Measurements from ENCODE around the gene MARCHF7.
A peak's percentile ranks its signal among the peaks of the same experiment; 100 is the strongest.
"Not testable (repeated sequence)": the region's sequence is repeated elsewhere in the genome, so short reads cannot be mapped to it uniquely, and the experiment has no call there.

Gene MARCHF7

DNA sequence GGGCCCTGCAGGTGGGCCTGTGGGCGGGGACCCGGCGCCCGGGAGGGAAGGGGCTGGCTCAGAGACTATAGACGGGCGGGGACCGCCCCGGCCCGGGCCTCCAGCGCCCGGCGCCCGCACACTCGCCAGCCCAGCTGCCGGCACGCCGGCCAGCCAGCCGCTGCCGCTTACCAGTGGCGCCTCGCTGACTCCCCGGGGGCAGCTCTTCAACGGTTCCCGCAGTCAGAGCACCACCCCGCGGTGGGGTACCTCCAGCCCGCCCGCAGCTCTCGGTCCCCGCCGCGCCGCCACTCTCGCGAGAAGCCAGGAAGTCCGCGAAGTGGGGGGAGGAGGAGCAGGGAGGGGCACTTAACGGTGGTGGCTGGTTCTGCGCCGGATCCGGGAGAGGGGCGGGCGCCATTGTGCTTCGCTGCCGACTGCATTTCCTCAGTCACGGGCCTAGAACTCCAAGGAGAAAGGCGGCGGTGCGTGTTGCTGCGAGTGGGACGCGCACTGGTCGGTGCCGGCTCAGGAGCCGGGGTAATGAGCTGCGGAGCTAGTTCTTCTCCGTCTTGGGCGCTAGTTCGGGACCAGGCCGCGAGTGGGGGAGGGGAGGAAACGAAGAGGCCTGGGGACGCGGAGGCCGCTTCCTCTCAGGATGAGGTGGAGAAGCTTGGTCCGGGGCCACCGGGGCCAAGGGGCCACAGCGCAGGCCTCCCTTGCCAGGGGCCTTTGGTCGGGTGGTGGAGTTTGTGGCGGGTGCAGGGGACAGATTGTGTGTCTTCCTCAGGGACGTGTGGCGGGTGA is at the start of gene MARCHF7:
Gene MARCHF7, plus strand, starts transcription at position 364 of the 786 bp plus-strand sequence. CDS start 16,517 bp downstream, outside the sequence.
- DNase-seq = peak; percentile 97 to 98
- TF ChIP-seq POLR2A (IDR thresholded peaks at IDR 0.05; ENCODE audit: low read length) (peak; percentile 97), GATA1 (IDR thresholded peaks at IDR 0.05; ENCODE audit: low read depth, low read length) (no peak)

GRCh38 chr2:159667423-159667822 is 44.9 kb upstream of the MARCHF7 start:
- DNase-seq = not testable (repeated sequence)

DNA sequence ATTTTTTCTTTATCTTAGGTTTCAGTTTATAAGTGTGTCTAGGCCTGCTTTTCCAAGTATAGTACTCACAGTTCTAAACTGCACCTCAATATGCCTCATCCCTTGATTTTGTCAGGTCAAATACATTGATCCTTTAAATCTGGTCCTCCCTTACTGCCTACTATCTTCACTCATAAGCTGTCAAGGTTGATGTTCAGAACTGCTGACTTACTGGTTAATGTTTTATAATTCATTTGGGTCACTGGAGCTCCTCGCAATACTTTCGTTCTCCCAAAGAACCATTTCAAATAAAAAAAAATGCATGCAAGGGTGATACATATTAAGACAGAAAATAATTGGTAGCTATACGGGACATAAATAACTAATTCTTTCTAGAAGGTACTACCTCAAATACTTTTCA is 41.3 kb upstream of the MARCHF7 start:
- DNase-seq = no peak
- TF ChIP-seq POLR2A (IDR thresholded peaks at IDR 0.05; ENCODE audit: low read length) (no peak), GATA1 (IDR thresholded peaks at IDR 0.05; ENCODE audit: low read depth, low read length) (no peak)

- TF ChIP-seq GATA1 (IDR thresholded peaks at IDR 0.05; ENCODE audit: low read depth, low read length) = no peak
- TF ChIP-seq POLR2A (IDR thresholded peaks at IDR 0.05; ENCODE audit: low read length) = no peak
- peak; percentile 23 to 32 for DNase-seq
These were observed 34.7 kb upstream of the MARCHF7 start for GRCh38 chr2:159677654-159678053.

DNA sequence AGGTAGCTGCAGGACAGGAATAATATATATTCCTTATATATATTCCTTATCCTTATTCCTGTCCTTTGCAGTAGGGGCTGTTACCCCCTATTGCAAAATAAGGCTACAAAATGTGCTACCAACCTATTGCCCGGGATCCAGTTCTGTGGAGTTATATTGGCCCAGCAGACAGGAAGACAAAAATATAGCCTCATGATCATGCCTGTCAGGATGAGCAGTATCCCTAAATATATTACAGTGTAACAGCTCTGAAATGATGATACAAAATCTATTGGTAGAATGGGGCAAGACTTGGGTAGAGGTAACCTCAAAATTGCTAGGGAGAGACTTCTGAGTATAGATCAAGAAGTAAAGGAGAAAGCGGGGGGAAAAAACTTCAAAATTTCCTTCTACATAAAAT is 31.6 kb upstream of the MARCHF7 start:
- no peak for TF ChIP-seq GATA1 (IDR thresholded peaks at IDR 0.05; ENCODE audit: low read depth, low read length)
- TF ChIP-seq POLR2A (IDR thresholded peaks at IDR 0.05; ENCODE audit: low read length) = no peak
- no peak for DNase-seq

DNA sequence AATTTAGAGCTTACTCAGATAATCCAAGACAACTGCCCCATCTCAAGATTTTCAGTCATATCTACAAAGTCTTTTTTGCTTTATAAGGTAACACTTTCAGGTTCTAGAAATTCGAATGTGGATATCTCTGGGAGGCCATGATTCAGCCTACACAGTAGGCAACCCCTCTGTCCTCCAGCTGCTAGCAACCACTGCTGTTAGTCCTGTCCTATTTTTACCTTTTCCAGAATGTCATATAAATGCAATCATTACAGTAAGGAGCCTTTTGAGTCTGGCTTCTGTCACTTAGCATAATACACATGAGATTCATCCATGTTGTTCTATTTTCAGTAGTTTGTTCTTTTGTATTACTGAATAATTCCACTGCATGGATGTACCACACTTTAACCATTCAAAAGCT is 28.5 kb upstream of the MARCHF7 start:
- no peak for DNase-seq
- TF ChIP-seq POLR2A (IDR thresholded peaks at IDR 0.05; ENCODE audit: low read length) = no peak
- TF ChIP-seq GATA1 (IDR thresholded peaks at IDR 0.05; ENCODE audit: low read depth, low read length) = no peak

DNA sequence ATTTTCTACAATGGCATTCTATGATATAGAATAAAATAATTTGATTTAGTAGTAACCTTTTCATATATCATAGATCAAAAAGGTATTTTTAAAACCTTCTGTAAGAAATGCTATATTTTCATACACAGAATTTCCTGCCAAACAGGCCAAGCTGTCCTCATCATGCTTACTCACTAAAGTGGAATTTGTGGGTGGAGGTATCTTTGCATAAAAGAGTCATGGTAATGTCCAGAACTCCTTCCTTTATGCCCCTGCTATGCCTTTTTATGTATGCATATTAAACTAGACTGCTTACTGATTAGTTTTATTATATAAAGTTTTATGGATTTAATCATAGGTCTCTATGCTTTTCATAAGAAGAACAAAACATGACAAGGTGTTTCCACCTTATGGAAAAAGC is 27.5 kb upstream of the MARCHF7 start:
- no peak for DNase-seq
- TF ChIP-seq POLR2A (IDR thresholded peaks at IDR 0.05; ENCODE audit: low read length) = no peak
- no peak for TF ChIP-seq GATA1 (IDR thresholded peaks at IDR 0.05; ENCODE audit: low read depth, low read length)

GRCh38 chr2:159694500-159695040 is 17.7 kb upstream of the MARCHF7 start:
- TF ChIP-seq GATA1 (IDR thresholded peaks at IDR 0.05; ENCODE audit: low read depth, low read length) (no peak), POLR2A (IDR thresholded peaks at IDR 0.05; ENCODE audit: low read length) (no peak)
- no peak for DNase-seq

GRCh38 chr2:159695795-159696448 is 16.4 kb upstream of the MARCHF7 start:
- DNase-seq = no peak
- TF ChIP-seq POLR2A (IDR thresholded peaks at IDR 0.05; ENCODE audit: low read length) = no peak

DNA sequence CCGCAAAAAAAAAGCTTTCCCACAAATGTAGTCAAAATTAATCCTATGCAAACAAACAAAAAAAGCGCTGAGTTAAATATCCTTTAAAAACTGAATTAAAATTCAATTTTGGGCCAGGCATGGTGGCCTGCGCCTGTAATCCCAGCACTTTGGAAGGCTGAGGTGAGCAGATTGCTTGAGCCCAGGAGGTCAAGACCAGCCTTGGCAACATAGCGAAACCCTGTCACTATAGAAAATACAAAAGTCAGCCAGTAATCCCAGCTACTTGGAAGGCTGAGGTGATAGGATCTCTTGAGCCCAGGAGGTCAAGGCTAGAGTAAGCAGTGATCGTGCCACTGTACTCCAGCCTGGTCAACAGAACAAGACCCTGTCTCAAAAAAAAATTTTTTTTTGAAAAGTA is 8.8 kb upstream of the MARCHF7 start:
- TF ChIP-seq GATA1 (IDR thresholded peaks at IDR 0.05; ENCODE audit: low read depth, low read length) (no peak), POLR2A (IDR thresholded peaks at IDR 0.05; ENCODE audit: low read length) (no peak)
- DNase-seq = no peak

DNA sequence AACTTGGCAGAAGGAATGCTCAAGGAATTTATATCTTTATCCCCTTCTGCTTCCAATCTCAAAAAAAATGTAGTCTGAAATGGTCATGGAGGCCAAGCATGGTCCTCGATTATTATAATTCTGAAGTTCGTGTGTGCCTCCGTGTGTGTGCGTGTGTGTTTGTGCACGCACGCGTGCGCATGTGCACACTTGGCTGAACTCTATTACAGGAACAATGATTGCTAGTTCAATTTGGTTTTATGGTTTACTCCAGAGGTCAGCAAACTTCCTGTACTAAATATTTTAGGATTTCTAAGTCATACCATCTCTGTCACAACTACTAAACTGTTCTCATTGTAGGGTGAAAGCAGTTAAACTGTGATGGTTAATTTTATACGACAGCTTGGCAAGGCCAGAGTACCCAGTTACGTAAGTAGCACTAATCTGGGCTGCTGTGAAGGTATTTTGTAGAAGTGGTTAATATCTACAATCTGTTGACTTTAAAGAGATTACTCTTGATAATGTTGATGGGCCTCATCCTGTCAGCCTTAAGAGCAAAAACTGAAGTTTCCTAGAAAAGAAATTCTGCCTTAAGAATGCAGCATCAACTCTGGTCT is 5.8 kb upstream of the MARCHF7 start:
- DNase-seq = no peak
- TF ChIP-seq GATA1 (IDR thresholded peaks at IDR 0.05; ENCODE audit: low read depth, low read length) (no peak), POLR2A (IDR thresholded peaks at IDR 0.05; ENCODE audit: low read length) (no peak)

DNA sequence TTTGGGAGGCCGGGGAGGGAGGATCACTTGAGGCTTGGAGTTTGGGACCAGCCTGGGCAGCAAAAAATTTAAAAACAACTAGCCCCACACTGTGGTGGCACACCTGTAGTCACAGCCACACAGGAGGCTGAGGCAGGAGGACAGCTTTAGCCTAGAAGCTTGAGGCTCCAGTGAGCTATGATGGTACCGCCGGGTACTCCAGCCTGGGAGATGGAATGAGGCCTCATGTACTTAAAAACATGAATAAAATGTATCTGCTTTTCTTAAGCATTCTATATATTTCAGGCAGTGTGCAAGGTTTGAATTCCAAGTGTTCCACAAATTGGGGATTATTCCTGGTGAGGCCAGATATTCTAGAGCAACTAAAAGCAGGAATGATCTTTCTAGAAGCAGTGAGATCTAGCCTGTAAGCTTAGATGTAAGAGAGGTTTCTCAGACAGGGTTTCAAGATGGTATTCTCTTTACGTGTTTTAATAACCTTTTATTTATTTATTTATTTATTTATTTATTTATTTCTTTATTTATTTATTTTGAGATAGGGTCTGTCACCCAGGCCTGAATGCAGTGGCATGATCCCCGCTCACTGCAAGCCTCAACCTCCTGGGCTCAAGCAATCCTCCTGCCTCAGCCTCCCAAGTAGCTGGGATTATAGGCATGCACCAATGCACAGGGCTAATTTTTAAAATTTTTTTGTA is 4.1 kb upstream of the MARCHF7 start:
- TF ChIP-seq POLR2A (IDR thresholded peaks at IDR 0.05; ENCODE audit: low read length) (no peak), GATA1 (IDR thresholded peaks at IDR 0.05; ENCODE audit: low read depth, low read length) (no peak)
- no peak for DNase-seq

GRCh38 chr2:159710601-159711180 is 1.6 kb upstream of the MARCHF7 start:
- TF ChIP-seq GATA1 (IDR thresholded peaks at IDR 0.05; ENCODE audit: low read depth, low read length) = no peak
- no peak for TF ChIP-seq POLR2A (IDR thresholded peaks at IDR 0.05; ENCODE audit: low read length)
- peak; percentile 16 to 40 for DNase-seq

All from erythroblast (primary cell).